ENCODE results near the gene CADM4. TPM values are rescaled to one million over a fixed set of nuclear protein-coding genes. Genes with fewer than 3 reads are reported as not detected.

The CADM4 gene
- total and polyA plus RNA-seq, 9 of the 15 experiments (the other 6 are each of a cell fraction or from before 2014, with no cell fraction given) = 0.03 to 4.6 (median 1.3) TPM

DNA sequence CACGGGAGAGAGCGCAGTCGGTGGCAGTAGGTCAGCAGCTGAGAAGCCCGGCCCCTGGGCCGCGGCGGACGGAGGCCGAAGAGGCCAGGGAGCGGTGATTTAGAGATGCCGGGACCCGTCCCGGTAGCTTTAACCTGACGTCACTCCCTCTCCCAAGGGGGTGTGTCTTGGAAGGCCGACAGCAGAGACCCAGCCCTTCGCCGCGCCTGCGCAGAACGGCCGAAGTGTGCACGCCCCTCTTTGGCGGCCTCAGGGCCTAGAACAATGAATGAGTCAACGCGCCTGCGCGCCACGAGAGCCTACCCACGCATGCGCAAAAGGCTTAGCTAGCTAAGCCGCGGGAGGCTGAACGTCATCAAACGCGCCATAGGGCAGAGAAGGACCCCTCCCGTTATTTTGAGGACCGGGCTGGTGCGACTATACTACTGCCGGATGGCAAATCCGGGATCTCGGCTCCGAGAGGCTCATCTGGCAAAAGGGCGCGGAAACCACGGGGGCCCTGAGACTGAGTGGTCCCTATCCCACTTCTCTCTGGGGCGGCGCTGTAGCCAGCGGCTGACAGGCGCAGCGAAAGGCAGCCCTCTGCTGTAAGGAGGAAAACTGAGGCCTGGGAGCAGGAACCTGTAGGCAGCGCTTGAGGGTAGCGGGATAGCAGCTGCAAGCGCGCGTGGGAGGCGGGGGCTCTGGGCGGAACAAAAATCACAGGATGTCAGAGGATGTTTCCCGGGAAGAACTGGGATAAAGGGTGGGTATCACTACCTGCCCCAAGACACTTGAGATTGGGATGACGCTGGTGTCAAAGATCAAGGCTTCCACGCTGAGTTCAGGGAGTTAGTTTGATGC is 43.4 kb downstream of the CADM4 start, which contains the start of the genes IRGQ and ZNF576:
IRGQ (minus strand) TSS at position 136 of the 843 bp plus-strand sequence. CDS start 796 bp downstream, outside the sequence.
ZNF576 (plus strand) TSS at position 597 of the 843 bp plus-strand sequence. CDS start 514 bp downstream, outside the sequence.
- FAIRE-seq = peak; percentile 100
- ATAC-seq = peak; percentile 89
- POLR2A ChIA-PET = interaction anchor here (0.5 to 5.6 kb wide), 13 partner anchors 13 to 1819 kb away, joined by 3 to 60 read pairs (median 3); partner anchors contain the start of genes PINLYP, SRRM5 and XRCC1
- intact Hi-C loops (cut with micrococcal nuclease) (loop anchor here (1.0 to 2.0 kb wide), 2 partner anchors 21 to 57 kb away; partner anchors contain the start of genes PINLYP and XRCC1), in situ Hi-C loops (cut with MboI) (no loop called here)
- BruUV-seq (replicated peaks) = no TSS peak
- H3K9me1 ChIP-seq (ENCODE audit: control insufficient read depth, insufficient read depth, low read length) = no peaks in the 10 kb centered on the region
- no peaks in the 10 kb centered on the region for H3K9me3 ChIP-seq (replicated peaks; ENCODE audit: control insufficient read depth, insufficient read depth, low read depth, low read length)
- H3K36me3 ChIP-seq (ENCODE audit: control insufficient read depth, insufficient read depth, low read length) = peaks cover 49% of the 10 kb centered on the region; the same call in 2 of the 3 replicates
- peak within 1 kb of the TSS; percentile 76 for H3K4me3 ChIP-seq
- H3K79me2 ChIP-seq (ENCODE audit: control insufficient read depth, insufficient read depth, low read length) = peaks cover 41% of the 10 kb centered on the region
- peaks cover 15 to 47% of the 10 kb centered on the region in 2 experiments; a peak in 4 of 5 replicates for H3K4me1 ChIP-seq (replicated peaks in 1 of 2; ENCODE audit: control insufficient read depth in 2 of 2, insufficient read depth in 2 of 2, low read length in 2 of 2)
- CTCF ChIA-PET (ENCODE audit: low intra/inter-chr PET ratio) = interaction anchor here (1.6 kb wide), 1 partner anchor 55 kb away, joined by 6 read pairs; no protein-coding TSS in a partner anchor
- H3K4me2 ChIP-seq (ENCODE audit: insufficient read depth, low read length) = peak within 1 kb of the TSS; percentile 97
- peak within 1 kb of the TSS; percentile 99 for H3K27ac ChIP-seq (ENCODE audit: extremely low read depth, low read depth, low read length)
- H2AFZ ChIP-seq (ENCODE audit: low read depth, low read length) = peak within 1 kb of the TSS; percentile 98
- WGBS (ENCODE audit: insufficient coverage, low coverage, missing lambda C conversion rate) = under 1% methylated on average over 54 of the region's 60 CpGs
- H3K9ac ChIP-seq (ENCODE audit: insufficient read depth in 1 of 2, low read depth in 2 of 2, low read length in 2 of 2) = peak within 1 kb of the TSS; percentile 97 to 98
- H4K20me1 ChIP-seq (replicated peaks; ENCODE audit: control insufficient read depth, insufficient read depth, low read length) = no peaks in the 10 kb centered on the region
- peak; percentile 98 to 100 (median 99) for DNase-seq (ENCODE audit: extremely low read depth in 1 of 4, low spot score in 3 of 4)
- no peaks in the 10 kb centered on the region for H3K27me3 ChIP-seq (ENCODE audit: control insufficient read depth in 2 of 2, insufficient read depth in 2 of 2, low read length in 2 of 2)
- TF ChIP-seq PRPF4 (IDR thresholded peaks at IDR 0.05; ENCODE audit: insufficient read depth, low read depth, low read length, poor library complexity, severe bottlenecking) (no peak), ZEB2 (IDR thresholded peaks at IDR 0.05) (no peak), POU5F1 (IDR thresholded peaks at IDR 0.05; ENCODE audit: borderline replicate concordance, low read depth, low read length, partially characterized antibody) (peak; percentile 86), KHSRP (IDR thresholded peaks at IDR 0.05) (peak; percentile 70), SMC3 (conservative IDR thresholded peaks at IDR 0.05; ENCODE audit: insufficient read depth, low read depth, low read length) (no peak), MXI1 (IDR thresholded peaks at IDR 0.05; ENCODE audit: low read depth, low read length) (0 out of 2 replicates have a peak, but pooled peaks have one; percentile 38), HEY1 (CRISPR knock-in tag; IDR thresholded peaks at IDR 0.05; ENCODE audit: borderline replicate concordance) (peak; percentile 69; the same call in 1 of the 2 replicates), CBFA2T3 (IDR thresholded peaks at IDR 0.05) (0 out of 2 replicates have a peak, but pooled peaks have one; percentile 5)
- TF ChIP-seq, protein P1, sequence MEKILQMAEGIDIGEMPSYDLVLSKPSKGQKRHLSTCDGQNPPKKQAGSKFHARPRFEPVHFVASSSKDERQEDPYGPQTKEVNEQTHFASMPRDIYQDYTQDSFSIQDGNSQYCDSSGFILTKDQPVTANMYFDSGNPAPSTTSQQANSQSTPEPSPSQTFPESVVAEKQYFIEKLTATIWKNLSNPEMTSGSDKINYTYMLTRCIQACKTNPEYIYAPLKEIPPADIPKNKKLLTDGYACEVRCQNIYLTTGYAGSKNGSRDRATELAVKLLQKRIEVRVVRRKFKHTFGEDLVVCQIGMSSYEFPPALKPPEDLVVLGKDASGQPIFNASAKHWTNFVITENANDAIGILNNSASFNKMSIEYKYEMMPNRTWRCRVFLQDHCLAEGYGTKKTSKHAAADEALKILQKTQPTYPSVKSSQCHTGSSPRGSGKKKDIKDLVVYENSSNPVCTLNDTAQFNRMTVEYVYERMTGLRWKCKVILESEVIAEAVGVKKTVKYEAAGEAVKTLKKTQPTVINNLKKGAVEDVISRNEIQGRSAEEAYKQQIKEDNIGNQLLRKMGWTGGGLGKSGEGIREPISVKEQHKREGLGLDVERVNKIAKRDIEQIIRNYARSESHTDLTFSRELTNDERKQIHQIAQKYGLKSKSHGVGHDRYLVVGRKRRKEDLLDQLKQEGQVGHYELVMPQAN (IDR thresholded peaks at IDR 0.05; ENCODE audit: borderline replicate concordance) = peak; percentile 85
- TF ChIP-seq, protein P2, sequence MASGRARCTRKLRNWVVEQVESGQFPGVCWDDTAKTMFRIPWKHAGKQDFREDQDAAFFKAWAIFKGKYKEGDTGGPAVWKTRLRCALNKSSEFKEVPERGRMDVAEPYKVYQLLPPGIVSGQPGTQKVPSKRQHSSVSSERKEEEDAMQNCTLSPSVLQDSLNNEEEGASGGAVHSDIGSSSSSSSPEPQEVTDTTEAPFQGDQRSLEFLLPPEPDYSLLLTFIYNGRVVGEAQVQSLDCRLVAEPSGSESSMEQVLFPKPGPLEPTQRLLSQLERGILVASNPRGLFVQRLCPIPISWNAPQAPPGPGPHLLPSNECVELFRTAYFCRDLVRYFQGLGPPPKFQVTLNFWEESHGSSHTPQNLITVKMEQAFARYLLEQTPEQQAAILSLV (tag; IDR thresholded peaks at IDR 0.05) = no peak
- TF ChIP-seq, protein P3, sequence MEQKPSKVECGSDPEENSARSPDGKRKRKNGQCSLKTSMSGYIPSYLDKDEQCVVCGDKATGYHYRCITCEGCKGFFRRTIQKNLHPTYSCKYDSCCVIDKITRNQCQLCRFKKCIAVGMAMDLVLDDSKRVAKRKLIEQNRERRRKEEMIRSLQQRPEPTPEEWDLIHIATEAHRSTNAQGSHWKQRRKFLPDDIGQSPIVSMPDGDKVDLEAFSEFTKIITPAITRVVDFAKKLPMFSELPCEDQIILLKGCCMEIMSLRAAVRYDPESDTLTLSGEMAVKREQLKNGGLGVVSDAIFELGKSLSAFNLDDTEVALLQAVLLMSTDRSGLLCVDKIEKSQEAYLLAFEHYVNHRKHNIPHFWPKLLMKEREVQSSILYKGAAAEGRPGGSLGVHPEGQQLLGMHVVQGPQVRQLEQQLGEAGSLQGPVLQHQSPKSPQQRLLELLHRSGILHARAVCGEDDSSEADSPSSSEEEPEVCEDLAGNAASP (IDR thresholded peaks at IDR 0.05) = no peak
- TF ChIP-seq, protein P4, sequence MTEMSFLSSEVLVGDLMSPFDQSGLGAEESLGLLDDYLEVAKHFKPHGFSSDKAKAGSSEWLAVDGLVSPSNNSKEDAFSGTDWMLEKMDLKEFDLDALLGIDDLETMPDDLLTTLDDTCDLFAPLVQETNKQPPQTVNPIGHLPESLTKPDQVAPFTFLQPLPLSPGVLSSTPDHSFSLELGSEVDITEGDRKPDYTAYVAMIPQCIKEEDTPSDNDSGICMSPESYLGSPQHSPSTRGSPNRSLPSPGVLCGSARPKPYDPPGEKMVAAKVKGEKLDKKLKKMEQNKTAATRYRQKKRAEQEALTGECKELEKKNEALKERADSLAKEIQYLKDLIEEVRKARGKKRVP (CRISPR knock-in tag; IDR thresholded peaks at IDR 0.05) = peak; percentile 25; the same call in 1 of the 2 replicates
- TF ChIP-seq, protein P5, sequence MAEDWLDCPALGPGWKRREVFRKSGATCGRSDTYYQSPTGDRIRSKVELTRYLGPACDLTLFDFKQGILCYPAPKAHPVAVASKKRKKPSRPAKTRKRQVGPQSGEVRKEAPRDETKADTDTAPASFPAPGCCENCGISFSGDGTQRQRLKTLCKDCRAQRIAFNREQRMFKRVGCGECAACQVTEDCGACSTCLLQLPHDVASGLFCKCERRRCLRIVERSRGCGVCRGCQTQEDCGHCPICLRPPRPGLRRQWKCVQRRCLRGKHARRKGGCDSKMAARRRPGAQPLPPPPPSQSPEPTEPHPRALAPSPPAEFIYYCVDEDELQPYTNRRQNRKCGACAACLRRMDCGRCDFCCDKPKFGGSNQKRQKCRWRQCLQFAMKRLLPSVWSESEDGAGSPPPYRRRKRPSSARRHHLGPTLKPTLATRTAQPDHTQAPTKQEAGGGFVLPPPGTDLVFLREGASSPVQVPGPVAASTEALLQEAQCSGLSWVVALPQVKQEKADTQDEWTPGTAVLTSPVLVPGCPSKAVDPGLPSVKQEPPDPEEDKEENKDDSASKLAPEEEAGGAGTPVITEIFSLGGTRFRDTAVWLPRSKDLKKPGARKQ (CRISPR knock-in tag; IDR thresholded peaks at IDR 0.05) = no peak
